Daoy (cell line): Measurements from ENCODE around the gene STARD13. TPM values are rescaled to one million over a fixed set of nuclear protein-coding genes. Genes with fewer than 3 reads are reported as not detected.

Experiments
- DNase-seq: peaks from one replicate; pipeline ENCODE4 v3.0.0-alpha.2; 2015; ENCODE audit warnings: low read depth
- total RNA-seq: library from RNA; depleted of rRNA; stranded (reverse); fragments of >200 nt; shearing (Covaris generic); gene quantifications from 2 replicates; pipeline ENCODE4 v1.2.3, GENCODE V29; 2014

The STARD13 gene
- total RNA-seq, 1 experiment from 2014 or later, result 7.0 TPM

DNA sequence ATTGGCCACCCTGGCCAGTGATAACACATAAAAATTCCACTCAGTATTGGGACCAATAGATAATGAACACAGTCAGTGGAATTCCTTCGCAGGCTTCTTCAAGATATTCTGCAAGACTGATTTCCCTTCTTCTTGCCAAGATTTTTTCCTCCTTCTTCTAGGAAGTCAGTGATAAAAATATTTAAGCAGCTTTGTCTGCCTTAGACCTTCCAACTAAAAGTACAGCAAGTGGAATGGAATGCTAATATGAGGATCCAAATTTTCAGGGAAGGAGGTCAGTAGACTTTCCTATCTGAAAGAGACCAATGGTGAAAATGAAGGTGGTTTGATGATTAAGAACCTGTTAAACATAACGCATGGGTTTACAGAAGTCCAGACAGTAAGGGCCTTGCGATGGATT is 9.6 kb downstream of the STARD13 start:
- DNase-seq, result no peak

DNA sequence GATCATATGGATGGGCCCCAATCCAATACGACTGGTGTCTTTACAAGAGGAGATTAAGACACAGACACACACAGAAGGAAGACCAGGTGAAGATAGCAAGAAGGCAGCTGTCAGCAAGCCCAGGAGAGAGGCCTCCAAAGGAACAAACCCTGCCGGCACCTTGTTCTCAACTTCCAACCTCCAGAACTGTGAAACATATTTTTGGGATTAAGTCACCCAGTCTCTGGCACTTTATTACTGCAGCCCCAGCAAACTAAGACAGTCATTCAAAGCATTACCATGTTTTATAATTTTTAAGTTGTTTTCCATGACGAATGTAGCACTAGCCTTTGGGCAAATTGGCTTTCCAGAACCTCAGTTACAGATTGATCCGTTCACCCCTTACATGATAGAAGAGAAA is 11.3 kb downstream of the STARD13 start:
- no peak for DNase-seq

- DNase-seq, result no peak
Measured at GRCh38 chr13:33272531-33273124, 12.9 kb downstream of the STARD13 start.

- DNase-seq, result no peak
Measured at GRCh38 chr13:33271759-33272158, 13.8 kb downstream of the STARD13 start.

DNA sequence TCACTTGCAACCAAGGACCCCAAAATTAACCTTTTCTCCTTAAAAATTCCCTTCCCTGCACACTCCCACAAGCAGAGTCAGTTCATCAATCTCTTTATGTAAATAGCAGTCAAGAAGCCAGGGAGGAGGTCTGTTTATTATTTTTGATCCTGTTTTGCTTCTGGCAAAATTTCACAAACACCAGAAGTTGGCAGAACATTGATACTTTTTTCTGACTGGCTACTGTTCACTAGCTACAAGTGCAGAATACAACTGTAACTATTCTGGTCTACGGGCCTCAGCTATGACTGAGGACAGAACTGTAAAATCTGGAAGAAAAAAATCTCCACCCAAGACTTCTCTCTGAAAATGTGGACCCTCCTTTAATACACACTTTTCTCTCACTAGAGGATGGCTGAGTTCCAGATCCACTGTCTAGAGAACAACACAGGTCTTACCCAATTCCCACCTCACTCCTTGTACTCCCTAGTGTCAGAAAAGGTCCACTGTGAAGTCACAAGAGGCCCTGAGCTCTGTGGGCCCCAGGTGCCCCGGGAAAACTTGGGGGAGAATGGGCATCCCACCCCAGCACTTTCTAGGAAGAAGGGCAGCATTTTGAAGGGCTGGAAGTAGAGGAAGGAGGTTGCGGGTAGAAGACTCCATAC is 14.5 kb downstream of the STARD13 start:
- DNase-seq, result no peak

DNA sequence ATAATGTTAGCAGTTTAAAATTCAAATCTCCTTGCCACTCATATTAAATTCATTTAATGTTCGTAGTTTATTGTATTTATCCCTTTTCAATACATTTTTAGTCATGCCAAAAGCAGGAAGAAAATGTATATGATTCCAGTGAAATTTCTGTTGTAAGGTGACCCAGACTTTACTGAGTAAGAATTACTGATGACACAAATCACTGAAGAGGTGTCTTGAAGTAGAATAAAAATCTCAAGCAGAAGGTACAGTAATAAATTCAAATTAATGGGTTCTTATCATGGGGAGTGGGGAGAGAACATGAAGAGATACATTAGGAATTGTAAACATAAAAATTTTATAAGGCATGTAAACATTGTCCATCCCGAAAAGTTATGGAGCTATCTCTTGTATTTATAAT is 19.9 kb downstream of the STARD13 start:
- DNase-seq, result no peak

DNA sequence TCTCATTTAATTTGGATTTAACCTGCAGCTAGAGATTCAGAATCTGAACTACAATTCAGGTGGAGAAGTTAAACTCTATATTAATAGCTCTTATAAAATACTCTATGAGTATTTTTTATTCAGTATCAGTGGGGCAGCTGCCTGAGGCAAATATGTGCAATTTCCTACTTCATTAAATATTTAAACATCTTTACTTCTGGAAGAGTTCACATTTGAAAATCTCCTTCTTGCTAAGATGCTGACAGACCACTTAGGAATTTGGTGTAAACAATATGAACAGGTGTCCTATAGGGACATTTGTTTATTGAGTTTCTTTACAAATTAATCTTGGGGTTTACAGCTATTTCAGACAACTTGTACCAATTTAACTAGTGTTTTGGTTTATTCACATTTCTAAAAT is 20.4 kb downstream of the STARD13 start:
- no peak for DNase-seq

DNA sequence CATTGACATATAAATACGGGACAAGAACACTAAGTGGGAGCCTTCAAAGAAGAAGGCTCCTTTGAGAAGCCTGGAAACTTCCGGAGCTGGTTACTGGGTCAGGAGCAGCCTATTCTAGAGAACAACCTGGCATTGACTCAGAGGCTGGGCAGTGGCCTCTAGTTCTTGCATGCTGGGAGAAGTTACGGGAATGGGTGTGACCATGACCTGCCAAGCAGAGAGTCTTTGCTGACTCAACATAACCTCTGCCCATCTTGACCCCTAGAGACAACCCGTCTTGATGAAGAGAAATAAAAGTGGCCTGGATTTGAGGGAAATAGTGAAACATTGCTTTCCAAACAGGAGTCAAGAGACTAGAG is 21.0 kb downstream of the STARD13 start:
- no peak for DNase-seq

DNA sequence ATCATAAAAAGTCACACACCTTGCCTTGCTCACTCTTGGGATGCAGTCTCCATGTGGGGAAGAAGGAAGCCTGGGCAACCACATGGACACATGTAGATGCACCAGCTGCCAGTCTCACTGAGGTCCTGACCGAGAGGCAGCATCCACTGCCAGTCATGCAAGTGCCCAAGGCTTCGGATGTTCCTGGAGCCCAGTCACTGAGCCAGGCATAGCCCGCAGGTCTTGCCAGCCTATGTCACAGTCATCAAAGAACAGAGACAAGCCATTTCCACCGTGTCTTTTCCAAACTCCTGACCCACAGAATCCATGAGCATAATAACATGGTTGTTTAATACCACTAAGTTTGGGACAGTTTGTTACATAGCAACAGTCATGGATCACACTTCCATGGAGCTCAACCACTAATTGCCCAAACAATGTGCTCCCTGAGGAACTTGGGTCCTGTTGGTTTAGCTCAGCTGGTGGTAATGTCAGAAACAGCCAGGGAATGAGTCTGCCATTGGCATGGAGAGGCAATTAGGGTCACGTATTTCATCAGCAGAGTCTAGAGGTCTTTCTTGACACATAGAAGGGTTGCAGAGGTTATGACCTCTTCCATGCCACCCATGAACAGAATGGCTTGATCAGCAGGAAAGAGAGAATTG is 21.5 kb downstream of the STARD13 start:
- DNase-seq, result peak; percentile 57

DNA sequence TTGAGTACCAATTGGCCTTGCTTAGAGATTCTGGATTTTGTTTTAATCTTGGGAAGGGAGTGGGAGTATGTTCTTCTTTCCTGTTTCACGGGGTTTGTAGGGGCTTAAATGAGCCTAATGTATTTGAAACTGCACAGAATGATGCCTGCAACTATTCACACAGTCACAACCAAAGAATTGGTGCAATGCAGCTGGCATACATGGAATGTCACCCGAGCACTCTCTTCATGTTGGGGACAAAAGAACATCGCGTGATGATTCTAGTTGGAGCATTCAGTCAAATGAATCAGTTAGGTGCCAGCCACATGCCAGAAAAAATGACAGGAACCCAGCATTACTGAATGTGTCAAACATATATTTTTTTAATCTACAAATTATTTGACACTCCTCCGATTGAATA is 22.1 kb downstream of the STARD13 start:
- DNase-seq, result no peak

- no peak for DNase-seq
Measured at GRCh38 chr13:33262997-33263396, 22.6 kb downstream of the STARD13 start.

- no peak for DNase-seq
Measured at GRCh38 chr13:33262594-33262993, 23.0 kb downstream of the STARD13 start.

DNA sequence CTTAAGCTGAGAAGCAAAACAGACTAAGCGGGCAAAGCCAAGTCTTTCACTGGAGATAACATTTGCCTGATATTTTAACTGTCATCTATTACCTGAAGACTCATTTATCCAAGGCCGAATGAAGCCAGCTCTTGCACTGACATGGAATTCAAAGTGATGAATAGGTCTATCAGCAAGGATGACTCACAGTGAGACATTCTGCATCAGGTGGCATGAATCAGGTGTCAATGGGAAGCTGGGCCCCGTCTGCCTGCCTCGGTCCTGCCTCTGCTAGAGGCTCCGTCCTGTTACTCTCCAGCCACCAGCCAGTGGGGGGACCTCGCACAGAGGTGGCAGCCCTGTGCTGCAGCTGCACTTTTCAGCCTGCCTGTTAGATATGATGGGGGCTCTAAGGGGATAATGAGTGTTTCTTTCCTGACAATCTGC is 23.5 kb downstream of the STARD13 start:
- peak; percentile 72 for DNase-seq

DNA sequence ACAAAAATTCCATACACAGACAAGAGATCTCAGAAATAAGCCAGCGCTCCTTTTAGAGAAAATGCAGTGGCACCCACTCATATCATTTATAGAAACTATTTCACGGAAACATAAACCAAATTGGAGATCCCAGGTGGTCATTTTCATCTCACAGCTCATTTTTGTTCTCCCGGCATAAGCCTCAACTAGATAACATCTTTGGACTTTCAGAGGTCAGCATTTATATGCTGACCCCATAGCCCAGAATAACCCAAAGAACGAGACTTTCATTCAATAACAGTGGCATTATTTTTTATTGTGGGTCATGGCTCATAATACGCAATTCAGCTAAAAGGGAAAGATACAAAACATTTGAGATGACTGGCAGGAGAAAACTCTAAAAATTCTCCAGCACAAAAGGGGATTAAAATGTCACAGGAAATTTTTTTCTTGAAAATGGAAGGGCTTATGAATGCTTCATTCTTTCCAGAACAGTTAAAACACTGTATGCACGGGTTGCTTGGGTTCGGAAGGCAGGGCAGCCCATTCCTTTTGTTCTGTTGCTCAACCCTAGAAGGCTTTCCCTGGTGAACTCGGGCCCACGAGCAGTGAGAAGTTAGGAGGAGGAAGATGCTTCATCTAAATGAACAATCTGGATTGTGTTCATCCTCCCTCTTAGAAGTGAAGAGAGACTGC is 24.0 kb downstream of the STARD13 start:
- no peak for DNase-seq

GRCh38 chr13:33260168-33261098 is 25.1 kb downstream of the STARD13 start:
- no peak for DNase-seq

DNA sequence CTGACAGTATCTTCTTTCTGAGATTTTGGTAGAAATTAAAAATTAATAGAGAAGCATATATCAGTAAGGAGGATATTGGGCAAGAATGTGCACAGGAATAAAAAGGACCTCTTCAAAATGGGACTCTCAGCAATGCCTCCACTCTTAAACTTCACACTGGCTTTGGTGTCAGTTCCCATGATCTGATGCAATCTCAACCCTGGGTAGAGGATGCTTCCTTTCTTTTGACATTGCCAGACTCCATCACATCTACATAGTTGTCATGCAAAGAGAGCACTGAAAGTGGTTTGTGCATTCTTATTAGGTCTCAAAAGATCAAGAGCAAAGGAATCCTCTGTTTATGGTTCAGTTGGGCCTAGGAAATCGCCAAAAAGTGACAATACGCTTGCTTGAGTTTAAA is 26.3 kb downstream of the STARD13 start:
- DNase-seq, result no peak

DNA sequence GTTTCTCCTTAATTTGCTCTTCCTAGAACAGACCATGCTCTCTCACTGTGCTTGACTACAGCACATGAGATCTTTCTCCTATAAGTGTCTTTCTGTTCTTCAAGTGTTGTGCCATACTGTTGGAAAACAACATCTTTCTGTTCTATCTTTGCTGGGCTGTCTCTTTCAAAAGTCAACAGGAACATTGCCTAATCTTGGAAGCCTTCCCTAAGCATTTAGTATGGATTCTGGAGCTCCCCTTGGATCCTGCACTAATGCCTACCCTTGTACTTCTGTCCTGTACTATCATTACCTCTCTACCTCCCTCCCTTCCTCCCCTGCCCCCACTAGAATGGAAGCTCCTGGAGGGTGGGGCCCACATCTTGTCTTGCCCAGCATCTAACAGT is 26.8 kb downstream of the STARD13 start:
- DNase-seq, result no peak

- DNase-seq, result no peak
Measured at GRCh38 chr13:33257841-33258807, 27.4 kb downstream of the STARD13 start.

DNA sequence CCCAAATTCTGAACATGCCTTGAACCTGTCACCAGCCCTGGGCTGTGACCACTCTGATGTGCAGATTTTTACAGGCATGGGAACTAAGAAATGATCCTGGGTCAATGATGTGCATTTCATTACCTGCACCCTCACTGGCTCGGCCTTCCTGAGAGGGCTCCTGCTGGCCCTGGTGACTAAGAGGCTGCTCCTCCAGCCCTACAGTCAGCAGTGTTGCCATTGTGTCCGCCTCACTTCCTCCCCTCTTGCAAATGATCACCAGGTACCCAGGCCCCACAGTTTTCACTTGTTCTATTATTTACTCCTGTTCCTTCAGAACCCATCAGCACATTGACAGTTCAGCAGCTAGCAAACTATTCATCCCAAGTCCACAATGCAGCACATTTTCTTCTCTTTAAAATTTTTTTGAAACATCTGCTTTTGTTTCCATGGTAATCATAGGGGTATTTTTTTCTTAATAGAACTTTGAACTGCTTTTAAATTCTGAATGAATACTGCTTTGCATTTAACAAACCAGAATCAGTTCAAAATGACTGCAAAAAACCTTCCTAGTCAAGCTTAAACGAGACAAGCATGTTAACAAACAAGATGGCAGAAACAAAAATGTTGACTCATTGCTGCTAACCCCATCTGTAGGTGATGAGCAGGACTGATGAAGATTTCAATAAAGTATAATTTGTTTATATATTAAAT is 29.3 kb downstream of the STARD13 start:
- DNase-seq, result no peak

DNA sequence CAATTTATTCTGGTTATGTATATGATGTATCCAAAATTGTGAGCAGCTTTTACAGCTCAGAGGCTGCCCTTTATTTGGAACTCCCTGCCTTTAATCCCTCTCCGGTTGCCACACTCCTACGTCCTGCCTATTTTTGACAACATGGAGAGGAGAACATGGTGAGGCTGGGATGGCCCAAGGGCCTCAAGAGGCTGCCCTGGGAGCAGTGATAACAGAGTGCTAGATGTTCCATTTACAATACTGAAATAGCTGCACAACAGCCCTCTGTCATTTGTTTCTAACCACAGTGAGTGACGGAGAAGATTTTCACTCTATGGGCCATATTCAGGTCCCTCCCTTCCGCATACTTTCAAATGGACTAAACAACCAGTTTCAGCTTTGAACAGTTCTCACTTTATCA is 33.4 kb downstream of the STARD13 start:
- DNase-seq, result no peak
